Measurements from ENCODE around the gene DSCAM.

- no peak for TF ChIP-seq CTCF (IDR thresholded peaks at IDR 0.05)
- TF ChIP-seq POLR2A (IDR thresholded peaks at IDR 0.05) = no peak
- no peak for TF ChIP-seq POLR2AphosphoS5 (IDR thresholded peaks at IDR 0.05)
- no peak for TF ChIP-seq EP300 (IDR thresholded peaks at IDR 0.05)
Measured at GRCh38 chr21:40505681-40506080, 341.3 kb downstream of the DSCAM start.
